GM12878 (cell line): ENCODE results near the gene FGGY. TPM values are rescaled to one million over a fixed set of nuclear protein-coding genes. Genes with fewer than 3 reads are reported as not detected.

Experiments
- ATAC-seq: fragments of 200-7000 bp; cut with Tn5 transposase; 3 replicates; pipeline ENCODE4 v1.9.1; 2020; ENCODE audit warnings: mild to moderate bottlenecking, moderate library complexity
- BruUV-seq: library from RNA; stranded (reverse); fragments of 400-500 nt; replicated peaks from 2 replicates; lab custom pipeline; 2021; lab: Mats Ljungman, UMichigan
- CTCF ChIA-PET: fragments of 300-600 bp; sonication (Branson Sonifier 250); formaldehyde crosslinking; extraction: SDS; loops from one replicate; lab custom pipeline; 2021; ENCODE audit warnings: inconsistent platforms; lab: Yijun Ruan, JAX
- POLR2A ChIA-PET: fragments of 350-600 bp; formaldehyde crosslinking; extraction: SDS; loops from one replicate; lab custom pipeline; 2021; ENCODE audit warnings: inconsistent platforms; lab: Charles Lee
- RAD21 ChIA-PET: fragments of 300-600 bp; sonication (Branson Sonifier 250); formaldehyde crosslinking; loops from one replicate; lab custom pipeline; 2023; ENCODE audit warnings: antibody characterized with exemption; ENCODE audit not compliant: unreplicated experiment; lab: Charles Lee
- SMC1A ChIA-PET: fragments of 300-600 bp; sonication (Branson Sonifier 250); formaldehyde crosslinking; loops from one replicate; lab custom pipeline; 2023; ENCODE audit not compliant: unreplicated experiment, uncharacterized antibody; lab: Charles Lee
- DNase-seq: peaks from one replicate; pipeline ENCODE4 v3.0.0-alpha.2; 2011; ENCODE audit warnings: low read depth, low spot score
- FAIRE-seq: peaks from 3 replicates; lab custom pipeline; 2011; peaks lifted over from hg19 to GRCh38; lab: Jason Lieb, UNC
- H2AFZ ChIP-seq: 2 replicates; pipeline ENCODE4 v1.6.0; 2011; ENCODE audit warnings: low read depth, low read length, control low read depth; ENCODE audit not compliant: control insufficient read depth
- H3K27ac ChIP-seq: 2 replicates; pipeline ENCODE4 v1.5.1; 2011; ENCODE audit warnings: control low read depth; ENCODE audit not compliant: control insufficient read depth, insufficient read depth
- H3K27me3 ChIP-seq, 2 experiments: replicated peaks in 1 of 2; 2 replicates each; pipeline versions ENCODE4 v1.6.0 to v1.6.1; 2011; ENCODE audit warnings: low read length in 1 of 2; ENCODE audit not compliant: control insufficient read depth in 2 of 2, insufficient read depth in 2 of 2
- H3K36me3 ChIP-seq, 2 experiments: 2 replicates each; pipeline ENCODE4 v1.5.1; 2011; ENCODE audit warnings: low read length in 1 of 2; ENCODE audit not compliant: control insufficient read depth in 2 of 2, insufficient read depth in 2 of 2
- H3K4me1 ChIP-seq: 2 replicates; pipeline ENCODE4 v1.6.1; 2011; ENCODE audit warnings: mild to moderate bottlenecking, low read length, moderate library complexity, mixed read lengths; ENCODE audit not compliant: control insufficient read depth, insufficient read depth
- H3K4me2 ChIP-seq: 2 replicates; pipeline ENCODE4 v1.6.0; 2011; ENCODE audit warnings: control low read depth; ENCODE audit not compliant: control insufficient read depth, insufficient read depth
- H3K4me3 ChIP-seq: fragments of 200-600 bp; sonication (generic); 2 replicates; pipeline ENCODE4 v1.5.1; 2016
- H3K79me2 ChIP-seq: 2 replicates; pipeline ENCODE4 v1.6.0; 2011; ENCODE audit warnings: low read length; ENCODE audit not compliant: control insufficient read depth, insufficient read depth
- H3K9ac ChIP-seq: 2 replicates; pipeline ENCODE4 v1.8.0; 2011; ENCODE audit warnings: low read length, control low read depth, mixed read lengths; ENCODE audit not compliant: control insufficient read depth, insufficient read depth
- H3K9me3 ChIP-seq: replicated peaks from 3 replicates; pipeline ENCODE4 v1.5.1; 2011; ENCODE audit warnings: mild to moderate bottlenecking, low read length; ENCODE audit not compliant: control insufficient read depth, insufficient read depth
- H4K20me1 ChIP-seq: 2 replicates; pipeline ENCODE4 v1.6.0; 2011; ENCODE audit not compliant: control insufficient read depth, insufficient read depth
- CBX3 ChIP-seq: fragments of 200-600 bp; sonication (generic); IDR thresholded peaks from 2 replicates; pipeline ENCODE4 v1.6.1; 2016; ENCODE audit warnings: low read depth, borderline replicate concordance
- CREB1 ChIP-seq: IDR thresholded peaks from 2 replicates; pipeline ENCODE4 v1.6.1; 2012; ENCODE audit warnings: low read depth, mild to moderate bottlenecking, inconsistent platforms
- E2F8 ChIP-seq: fragments of 450-650 bp; IDR thresholded peaks from 2 replicates; pipeline ENCODE4 v1.6.1; 2018; ENCODE audit warnings: mild to moderate bottlenecking, low read depth, moderate library complexity; ENCODE audit not compliant: partially characterized antibody
- MYB ChIP-seq: fragments of 150-350 bp; IDR thresholded peaks from 2 replicates; pipeline ENCODE4 v1.6.1; 2014; ENCODE audit warnings: mild to moderate bottlenecking, low read depth, low read length, borderline replicate concordance
- NKRF ChIP-seq: fragments of 450-650 bp; conservative IDR thresholded peaks from 2 replicates; pipeline ENCODE4 v1.6.1; 2017; ENCODE audit warnings: mild to moderate bottlenecking, moderate library complexity
- PML ChIP-seq: IDR thresholded peaks from 2 replicates; pipeline ENCODE4 v1.6.1; 2012; ENCODE audit warnings: low read length, inconsistent platforms
- PRDM15 ChIP-seq: fragments of 450-650 bp; formaldehyde crosslinking; IDR thresholded peaks from 2 replicates; pipeline ENCODE4 v1.4.0; 2020; ENCODE audit warnings: mild to moderate bottlenecking, moderate library complexity
- STAT3 ChIP-seq: IDR thresholded peaks from 2 replicates; pipeline ENCODE4 v1.6.1; 2011; ENCODE audit warnings: low read depth, low read length, improper control_type of control experiment
- ZNF592 ChIP-seq: fragments of 450-650 bp; IDR thresholded peaks from 2 replicates; pipeline ENCODE4 v1.6.1; 2017; ENCODE audit warnings: mild to moderate bottlenecking, moderate library complexity
- WGBS: methylation state at CpG from one replicate; pipeline ENCODE4 v1.1.6; 2016; ENCODE audit warnings: low lambda C conversion rate; ENCODE audit not compliant: insufficient replicate concordance, insufficient coverage; ENCODE audit errors: missing lambda C conversion rate; 5-methylcytosine and 5-hydroxymethylcytosine counted together
- in situ Hi-C: fragments of 300-500 bp; cut with MboI; formaldehyde crosslinking; loops from 9 replicates; pipeline ENCODE4 v1.14.3; 2018; ENCODE audit warnings: mixed read lengths
- intact Hi-C: fragments of 100-400 bp; cut with micrococcal nuclease; formaldehyde crosslinking; loops from one replicate; pipeline ENCODE4 v1.14.2; 2022; ENCODE audit not compliant: unreplicated experiment
- polyA plus RNA-seq, 11 experiments: library from polyadenylated mRNA; depleted of rRNA in 4 of 11; unstranded in 6 of 11; stranded (reverse) in 5 of 11; fragments of >200 nt; fragmentation: Nextera tagmentation in 4 of 11; fragmentation: Illumina TruSeq in 1 of 11; extraction: Ambion mirVana in 4 of 11; extraction: Trizol in 1 of 11; gene quantifications; 1 replicate in 1 of 11; 2 replicates in 10 of 11; pipeline versions ENCODE4 v1.2.1 to v1.2.3, GENCODE V29; 2011 to 2016; ENCODE audit warnings: inconsistent platforms in 2 of 11, missing spikeins in 2 of 11, low read depth in 1 of 11
- total RNA-seq, 4 experiments: library from RNA; depleted of rRNA in 3 of 4; stranded (reverse); fragments of >200 nt in 3 of 4; fragmentation: Illumina TruSeq in 1 of 4; extraction: Trizol in 1 of 4; gene quantifications; 2 replicates each; pipeline versions ENCODE4 v1.2.1 to v1.2.3, GENCODE V29; 2013 to 2021

Gene FGGY
- total and polyA plus RNA-seq, 10 of the 15 experiments (the other 5 are each of a cell fraction or from before 2014, with no cell fraction given): 6.2 to 11.9 (median 7.5) TPM

GRCh38 chr1:59761443-59761842 is 464.5 kb downstream of the FGGY start (continued):
- no peak for TF ChIP-seq E2F8
- no peak for TF ChIP-seq STAT3
- no peak for TF ChIP-seq PML
- no peak for TF ChIP-seq NKRF

GRCh38 chr1:59763418-59763817 is 466.5 kb downstream of the FGGY start:
- CTCF ChIA-PET: interaction anchor here (0.6 kb wide), 2 partner anchors 460 to 810 kb away, joined by 3 read pairs; no protein-coding TSS in a partner anchor
- H2AFZ ChIP-seq: no peak overlapping the region
- no peaks in the 10 kb centered on the region for H3K27me3 ChIP-seq
- intact Hi-C loops: loop anchor here (5.0 kb wide), 1 partner anchor 66 kb away; no protein-coding TSS in a partner anchor
- RAD21 ChIA-PET: interaction anchor here (1.1 kb wide), 1 partner anchor 184 kb away, joined by 3 read pairs; no protein-coding TSS in a partner anchor
- in situ Hi-C loops: no loop called here
- no TSS peak for BruUV-seq
- H3K9ac ChIP-seq: no peak overlapping the region
- FAIRE-seq (no peak), ATAC-seq (no peak), DNase-seq (no peak)
- H4K20me1 ChIP-seq: no peaks in the 10 kb centered on the region
- H3K79me2 ChIP-seq: no peaks in the 10 kb centered on the region
- POLR2A ChIA-PET: no interaction called here
- no peaks in the 10 kb centered on the region for H3K4me1 ChIP-seq
- no peaks in the 10 kb centered on the region for H3K9me3 ChIP-seq
- no peak overlapping the region for H3K4me2 ChIP-seq
- H3K4me3 ChIP-seq: no peak overlapping the region
- SMC1A ChIA-PET: no interaction called here
- H3K27ac ChIP-seq: no peak overlapping the region
- 35% methylated on average over 2 of the region's 2 CpGs for WGBS
- no peaks in the 10 kb centered on the region for H3K36me3 ChIP-seq
- TF ChIP-seq CREB1 (no peak), MYB (no peak), PRDM15 (CRISPR knock-in tag) (no peak), ZNF592 (no peak), CBX3 (no peak)
